Measurements from ENCODE around the gene SBF2.

The SBF2 gene

GRCh38 chr11:9735236-9735635, 558.8 kb downstream of the SBF2 start:
- H3K36me3 Mint-ChIP-seq (ENCODE audit: low read depth), result peaks cover 38% of the 10 kb centered on the region
- no peak overlapping the region for H3K27ac Mint-ChIP-seq
- H3K27me3 Mint-ChIP-seq (ENCODE audit: low read depth), result no peaks in the 10 kb centered on the region
- H3K4me1 Mint-ChIP-seq (ENCODE audit: low read depth), result peaks cover 21% of the 10 kb centered on the region
- H3K4me3 Mint-ChIP-seq, result no peak overlapping the region
- H3K9me3 Mint-ChIP-seq, result peaks cover 20% of the 10 kb centered on the region

DNA sequence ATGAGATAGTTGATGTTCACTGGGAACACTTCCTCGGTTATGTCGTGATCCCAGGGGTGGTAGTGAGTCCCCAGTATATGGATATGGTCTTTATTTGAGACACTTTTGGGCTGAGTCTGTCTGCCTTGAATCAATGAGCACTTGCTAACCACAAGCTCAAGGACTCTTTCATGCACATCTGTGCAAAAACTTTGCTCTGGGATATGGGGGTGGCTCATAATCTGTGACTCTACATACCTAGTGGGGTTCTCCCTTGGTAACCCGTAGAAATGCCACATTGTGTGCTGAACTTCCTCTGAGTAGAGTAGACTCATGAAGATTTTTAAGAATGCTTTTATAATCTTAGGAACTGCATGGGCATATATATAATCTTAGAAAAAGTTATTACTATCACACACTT, 560.8 kb downstream of the SBF2 start:
- Mint-ChIP-seq H3K27me3 (ENCODE audit: low read depth) (no peaks in the 10 kb centered on the region), H3K4me1 (ENCODE audit: low read depth) (peaks cover 4% of the 10 kb centered on the region), H3K27ac (no peak overlapping the region), H3K4me3 (no peak overlapping the region), H3K9me3 (peaks cover 20% of the 10 kb centered on the region), H3K36me3 (ENCODE audit: low read depth) (peaks cover 28% of the 10 kb centered on the region)

GRCh38 chr11:9732453-9732852, 561.6 kb downstream of the SBF2 start:
- H3K4me1 Mint-ChIP-seq (ENCODE audit: low read depth), result peaks cover 1% of the 10 kb centered on the region
- peaks cover 27% of the 10 kb centered on the region for H3K36me3 Mint-ChIP-seq (ENCODE audit: low read depth)
- no peaks in the 10 kb centered on the region for H3K27me3 Mint-ChIP-seq (ENCODE audit: low read depth)
- H3K4me3 Mint-ChIP-seq, result no peak overlapping the region
- H3K9me3 Mint-ChIP-seq, result peaks cover 20% of the 10 kb centered on the region
- H3K27ac Mint-ChIP-seq, result no peak overlapping the region

DNA sequence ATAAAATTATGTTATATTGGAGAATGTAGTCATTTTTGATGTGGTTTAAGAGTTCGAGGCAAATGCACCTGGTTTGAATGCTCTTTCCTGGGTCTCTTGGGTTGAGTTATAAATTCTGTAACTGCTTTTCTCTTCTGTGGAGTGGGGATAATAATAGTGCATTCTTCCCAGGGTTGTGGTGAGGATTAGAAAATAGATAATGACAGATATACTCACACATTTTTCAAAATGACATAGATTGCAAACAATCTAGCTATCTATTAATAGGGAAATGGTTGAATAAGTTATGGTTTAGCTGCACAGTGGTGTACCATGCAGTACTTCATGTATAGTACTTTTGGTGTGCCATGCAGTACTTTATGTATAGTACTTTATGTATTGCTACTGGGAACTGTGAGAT, 562.8 kb downstream of the SBF2 start:
- peaks cover 21% of the 10 kb centered on the region for H3K36me3 Mint-ChIP-seq (ENCODE audit: low read depth)
- H3K4me1 Mint-ChIP-seq (ENCODE audit: low read depth), result peaks cover 3% of the 10 kb centered on the region
- peaks cover 13% of the 10 kb centered on the region for H3K9me3 Mint-ChIP-seq
- no peak overlapping the region for H3K27ac Mint-ChIP-seq
- no peak overlapping the region for H3K4me3 Mint-ChIP-seq
- H3K27me3 Mint-ChIP-seq (ENCODE audit: low read depth), result no peaks in the 10 kb centered on the region

Data from T-helper 1 cell treated with Interleukin-12 subunit alpha and Interleukin-12 subunit beta and Interleukin-4 antibody, amounts not matched to agents 30 μg/mL and 1 μg/mL, for 36 hours (primary cell).